K562 (cell line): ENCODE data around the gene SIK3. TPM values are rescaled to one million over a fixed set of nuclear protein-coding genes. Genes with fewer than 3 reads are reported as not detected.

Experiments used
- ATAC-seq: fragments of 200-7000 bp; cut with Tn5 transposase; 3 replicates; pipeline ENCODE4 v1.9.1; 2020; ENCODE audit warnings: moderate library complexity
- BruUV-seq: library from RNA; stranded (reverse); fragments of 400-500 nt; replicated peaks from 2 replicates; lab custom pipeline; 2021; lab: Mats Ljungman, UMichigan
- CTCF ChIA-PET: fragments of 300-600 bp; formaldehyde crosslinking; extraction: SDS; loops from one replicate; lab custom pipeline; 2021; ENCODE audit warnings: low intra/inter-chr PET ratio; lab: Yijun Ruan, JAX
- POLR2A ChIA-PET: fragments of 300-600, 350-650 bp; sonication (Branson Sonifier 250); formaldehyde crosslinking; extraction: SDS; loops from one replicate; lab custom pipeline; 2021; ENCODE audit warnings: antibody characterized with exemption, inconsistent platforms; lab: Yijun Ruan, JAX
- DNase-seq, 4 experiments: peaks; one replicate each; pipeline versions ENCODE4 v3.0.0 to v3.0.0-alpha.2; 2011 to 2018; ENCODE audit warnings: low spot score in 3 of 4, mixed read lengths in 3 of 4; ENCODE audit errors: extremely low read depth in 1 of 4
- FAIRE-seq: peaks from 2 replicates; lab custom pipeline; 2011; peaks lifted over from hg19 to GRCh38; lab: Jason Lieb, UNC
- H2AFZ ChIP-seq: 2 replicates; pipeline ENCODE4 v1.6.0; 2011; ENCODE audit warnings: low read depth, low read length, control low read depth, inconsistent platforms
- H3K27ac ChIP-seq: fragments of 200-600 bp; 3 replicates; pipeline ENCODE4 v1.8.0; 2011; ENCODE audit warnings: low read depth, mild to moderate bottlenecking, control low read depth, inconsistent platforms, low read length, moderate library complexity, mixed read lengths; ENCODE audit errors: extremely low read depth
- H3K27me3 ChIP-seq, 2 experiments: fragments of 300-600 bp in 1 of 2; 2 replicates in 1 of 2; 3 replicates in 1 of 2; pipeline versions ENCODE4 v1.6.0 to v1.8.0; 2011; ENCODE audit warnings: inconsistent platforms in 2 of 2, low read length in 2 of 2, mild to moderate bottlenecking in 1 of 2, mixed read lengths in 1 of 2, moderate library complexity in 1 of 2; ENCODE audit not compliant: control insufficient read depth in 2 of 2, insufficient read depth in 2 of 2
- H3K36me3 ChIP-seq: fragments of 300-600 bp; 3 replicates; pipeline ENCODE4 v1.8.0; 2011; ENCODE audit warnings: mild to moderate bottlenecking, low read length, inconsistent platforms; ENCODE audit not compliant: control insufficient read depth, insufficient read depth
- H3K4me1 ChIP-seq, 2 experiments: fragments of 200-600 bp in 1 of 2; replicated peaks in 1 of 2; 2 replicates in 1 of 2; 3 replicates in 1 of 2; pipeline versions ENCODE4 v1.5.1 to v1.8.0; 2011; ENCODE audit warnings: inconsistent platforms in 2 of 2, low read length in 2 of 2, mild to moderate bottlenecking in 1 of 2, mixed read lengths in 1 of 2, moderate library complexity in 1 of 2; ENCODE audit not compliant: control insufficient read depth in 2 of 2, insufficient read depth in 2 of 2
- H3K4me2 ChIP-seq: 2 replicates; pipeline ENCODE4 v1.6.1; 2011; ENCODE audit warnings: low read length, control low read depth, inconsistent platforms, mixed read lengths; ENCODE audit not compliant: insufficient read depth
- H3K4me3 ChIP-seq: fragments of 200-600 bp; sonication (generic), shearing (Covaris generic); 2 replicates; pipeline ENCODE4 v1.5.1; 2016; ENCODE audit warnings: control low read depth, inconsistent platforms
- H3K79me2 ChIP-seq: fragments of 200-600 bp; 3 replicates; pipeline ENCODE4 v1.8.0; 2011; ENCODE audit warnings: low read length, inconsistent platforms; ENCODE audit not compliant: control insufficient read depth, insufficient read depth
- H3K9ac ChIP-seq, 2 experiments: 2 replicates each; pipeline versions ENCODE4 v1.6.0 to v1.6.1; 2011; ENCODE audit warnings: low read depth in 2 of 2, low read length in 2 of 2, control low read depth in 1 of 2, inconsistent platforms in 1 of 2, mild to moderate bottlenecking in 1 of 2, mixed read lengths in 1 of 2; ENCODE audit not compliant: insufficient read depth in 1 of 2
- H3K9me1 ChIP-seq: one replicate; pipeline ENCODE4 v1.6.0; 2011; ENCODE audit warnings: inconsistent platforms, mild to moderate bottlenecking, low read length, moderate library complexity; ENCODE audit not compliant: control insufficient read depth, insufficient read depth
- H3K9me3 ChIP-seq: replicated peaks from 2 replicates; pipeline ENCODE4 v1.5.1; 2011; ENCODE audit warnings: low read depth, low read length, inconsistent platforms; ENCODE audit not compliant: control insufficient read depth, insufficient read depth
- H4K20me1 ChIP-seq: replicated peaks from 2 replicates; pipeline ENCODE4 v1.6.1; 2011; ENCODE audit warnings: low read length, inconsistent platforms, mixed read lengths; ENCODE audit not compliant: control insufficient read depth, insufficient read depth
- BCOR ChIP-seq: fragments of 450-650 bp; IDR thresholded peaks from 2 replicates; pipeline ENCODE4 v1.6.1; 2016
- E2F8 ChIP-seq: fragments of 450-650 bp; IDR thresholded peaks from 2 replicates; pipeline ENCODE4 v1.7.1; 2018; ENCODE audit warnings: mild to moderate bottlenecking, low read depth; ENCODE audit not compliant: partially characterized antibody
- EZH2 ChIP-seq: IDR thresholded peaks from 2 replicates; pipeline ENCODE4 v1.6.1; 2012; ENCODE audit warnings: low read depth, mild to moderate bottlenecking, inconsistent platforms, low read length, borderline replicate concordance
- MTF1 ChIP-seq: fragments of 250-450 bp; sonication (Bioruptor Pico); IDR thresholded peaks from 2 replicates; pipeline ENCODE4 v1.9.0; 2021; ENCODE audit warnings: moderate library complexity, mild to moderate bottlenecking, inconsistent platforms, borderline replicate concordance
- NR2C2 ChIP-seq, 2 experiments: fragments of 200-800 bp in 1 of 2; sonication (Bioruptor generic) in 1 of 2; sonication (generic) in 1 of 2; formaldehyde crosslinking in 1 of 2; IDR thresholded peaks; 2 replicates each; pipeline versions ENCODE4 v1.6.1 to v1.8.0; 2016 to 2022; ENCODE audit warnings: mild to moderate bottlenecking in 1 of 2, missing compliant biosample characterization in 1 of 2, missing genetic modification characterization in 1 of 2, missing genetic modification reagents in 1 of 2
- POLR2H ChIP-seq: IDR thresholded peaks from 2 replicates; pipeline ENCODE4 v1.6.1; 2016; ENCODE audit warnings: missing genetic modification characterization, low read depth, mild to moderate bottlenecking, control low read depth, missing compliant biosample characterization, moderate library complexity
- SMARCB1 ChIP-seq: IDR thresholded peaks from 2 replicates; pipeline ENCODE4 v1.6.1; 2011; ENCODE audit warnings: improper control_type of control experiment, low read depth; ENCODE audit not compliant: insufficient read length
- ZBTB34 ChIP-seq: fragments of 250-450 bp; sonication (Bioruptor Pico); IDR thresholded peaks from 2 replicates; pipeline ENCODE4 v1.8.0; 2021; ENCODE audit warnings: mild to moderate bottlenecking, moderate library complexity
- ZNF239 ChIP-seq: fragments of 250-450 bp; sonication (Bioruptor Pico); IDR thresholded peaks from 2 replicates; pipeline ENCODE4 v1.4.0; 2020; ENCODE audit warnings: mild to moderate bottlenecking
- ZNF707 ChIP-seq: fragments of 250-450 bp; sonication (Bioruptor Pico); conservative IDR thresholded peaks from 2 replicates; pipeline ENCODE4 v1.8.0; 2022; ENCODE audit warnings: inconsistent platforms, mild to moderate bottlenecking, moderate library complexity
- WGBS: fragments of 100-300 bp; shearing (Covaris generic); methylation state at CpG from one replicate; pipeline ENCODE4 v1.1.6; 2016; ENCODE audit warnings: low coverage, mixed read lengths; ENCODE audit not compliant: insufficient coverage; ENCODE audit errors: missing lambda C conversion rate; 5-methylcytosine and 5-hydroxymethylcytosine counted together
- in situ Hi-C: fragments of 300-500 bp; cut with MboI; formaldehyde crosslinking; loops from 4 replicates; pipeline ENCODE4 v1.15.0; 2018; ENCODE audit warnings: inconsistent platforms, mixed read lengths
- intact Hi-C: fragments of 100-400 bp; cut with micrococcal nuclease; formaldehyde crosslinking; loops from 2 replicates; pipeline ENCODE4 v1.14.2; 2022
- polyA plus RNA-seq, 8 experiments: library from polyadenylated mRNA; depleted of rRNA in 4 of 8; stranded (reverse) in 5 of 8; unstranded in 3 of 8; fragments of >200 nt; fragmentation: Nextera tagmentation in 2 of 8; fragmentation: Illumina TruSeq in 1 of 8; extraction: Ambion mirVana in 2 of 8; extraction: Trizol in 1 of 8; gene quantifications; 2 replicates each; pipeline versions ENCODE4 v1.2.1 to v1.2.3, GENCODE V29; 2011 to 2014; ENCODE audit warnings: inconsistent platforms in 1 of 8, missing spikeins in 1 of 8
- total RNA-seq, 7 experiments: library from RNA; depleted of rRNA in 6 of 7; stranded (reverse); fragments of >200 nt in 6 of 7; fragmentation: Illumina TruSeq in 2 of 7; extraction: Trizol in 2 of 7; gene quantifications; 2 replicates each; pipeline versions ENCODE4 v1.2.1 to v1.2.3, GENCODE V29; 2011 to 2021; ENCODE audit warnings: low replicate concordance in 1 of 7
- TF ChIP-seq, protein P1 (sequence below), 2 experiments: fragments of 450-650 bp in 1 of 2; sonication (generic) in 1 of 2; formaldehyde crosslinking in 1 of 2; IDR thresholded peaks in 1 of 2; conservative IDR thresholded peaks in 1 of 2; 2 replicates each; pipeline versions ENCODE4 v1.6.1 to v1.8.1; 2016 to 2023; ENCODE audit warnings: mild to moderate bottlenecking in 2 of 2, moderate library complexity in 2 of 2, inconsistent platforms in 1 of 2, missing genetic modification reagents in 1 of 2
- TF ChIP-seq, protein P2 (sequence below): fragments of 450-650 bp; formaldehyde crosslinking; IDR thresholded peaks from 2 replicates; pipeline ENCODE4 v1.4.0; 2022; ENCODE audit warnings: missing genetic modification characterization

The SIK3 gene
- total and polyA plus RNA-seq, 9 of the 15 experiments (the other 6 are each of a cell fraction or from before 2014, with no cell fraction given) = 1.6 to 21.6 (median 8.0) TPM

DNA sequence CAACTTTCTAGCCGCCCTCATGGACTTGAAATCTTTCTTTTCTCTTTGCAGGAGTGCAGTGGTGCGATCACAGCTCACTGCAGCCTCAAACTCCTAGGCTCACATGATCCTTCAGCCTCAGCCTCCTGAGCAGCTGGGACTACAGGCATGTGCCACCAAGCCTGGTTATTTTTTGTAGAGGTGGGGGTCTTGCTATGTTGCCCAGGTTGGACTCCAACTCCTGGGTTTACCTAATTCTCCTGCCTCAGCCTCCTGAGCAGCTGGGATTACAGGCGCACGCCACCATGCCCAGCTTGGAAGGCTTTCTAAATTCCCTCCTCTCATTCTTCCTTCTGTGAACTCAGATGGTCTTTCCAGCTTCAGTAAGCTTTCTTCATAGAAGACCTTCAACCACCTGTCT is 256.1 kb downstream of the SIK3 start:
- Histone ChIP-seq H3K4me3 (no peak overlapping the region), H3K27me3 (no peaks in the 10 kb centered on the region; a peak in 1 of 5 replicates), H4K20me1 (no peaks in the 10 kb centered on the region), H3K9ac (no peak overlapping the region), H3K9me1 (no peaks in the 10 kb centered on the region), H3K79me2 (no peaks in the 10 kb centered on the region), H3K27ac (no peak overlapping the region), H3K9me3 (no peaks in the 10 kb centered on the region), H3K4me1 (peaks cover 13 to 14% of the 10 kb centered on the region in 2 experiments; a peak in 4 of 5 replicates), H2AFZ (no peak overlapping the region), H3K4me2 (no peak overlapping the region), H3K36me3 (peaks cover 33% of the 10 kb centered on the region; the same call in 2 of the 3 replicates)
- ATAC-seq = no peak
- DNase-seq = no peak
- intact Hi-C loops (no loop called here), in situ Hi-C loops (no loop called here)
- BruUV-seq = no TSS peak
- POLR2A ChIA-PET = interaction anchor here (0.6 kb wide), 1 partner anchor 169 kb away, joined by 5 read pairs; no protein-coding TSS in a partner anchor
- WGBS = 72% methylated on average over 4 of the region's 4 CpGs
- CTCF ChIA-PET = no interaction called here
- FAIRE-seq = no peak
- TF ChIP-seq MTF1 (CRISPR knock-in tag) (no peak), ZNF239 (CRISPR knock-in tag) (no peak), NR2C2 (CRISPR knock-in tag; IDR thresholded peaks at IDR 0.05) (no peak), NR2C2 (tag; IDR thresholded peaks at IDR 0.05) (no peak), BCOR (no peak), ZNF707 (no peak), ZBTB34 (CRISPR knock-in tag) (no peak), E2F8 (no peak), POLR2H (no peak), SMARCB1 (no peak), EZH2 (no peak)
- TF ChIP-seq, protein P1, sequence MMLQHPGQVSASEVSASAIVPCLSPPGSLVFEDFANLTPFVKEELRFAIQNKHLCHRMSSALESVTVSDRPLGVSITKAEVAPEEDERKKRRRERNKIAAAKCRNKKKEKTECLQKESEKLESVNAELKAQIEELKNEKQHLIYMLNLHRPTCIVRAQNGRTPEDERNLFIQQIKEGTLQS (IDR thresholded peaks at IDR 0.05) = no peak
- TF ChIP-seq, protein P1 (CRISPR knock-in tag; conservative IDR thresholded peaks at IDR 0.05) = no peak
- TF ChIP-seq, protein P2, sequence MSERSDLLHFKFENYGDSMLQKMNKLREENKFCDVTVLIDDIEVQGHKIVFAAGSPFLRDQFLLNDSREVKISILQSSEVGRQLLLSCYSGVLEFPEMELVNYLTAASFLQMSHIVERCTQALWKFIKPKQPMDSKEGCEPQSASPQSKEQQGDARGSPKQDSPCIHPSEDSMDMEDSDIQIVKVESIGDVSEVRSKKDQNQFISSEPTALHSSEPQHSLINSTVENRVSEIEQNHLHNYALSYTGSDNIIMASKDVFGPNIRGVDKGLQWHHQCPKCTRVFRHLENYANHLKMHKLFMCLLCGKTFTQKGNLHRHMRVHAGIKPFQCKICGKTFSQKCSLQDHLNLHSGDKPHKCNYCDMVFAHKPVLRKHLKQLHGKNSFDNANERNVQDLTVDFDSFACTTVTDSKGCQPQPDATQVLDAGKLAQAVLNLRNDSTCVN (CRISPR knock-in tag) = no peak
